ENCODE data around the gene CTIF.

Gene CTIF

GRCh38 chr18:48602759-48603390 is 64.0 kb downstream of the CTIF start:
- no peak for DNase-seq (ENCODE audit: low spot score)

- DNase-seq (ENCODE audit: low spot score) = no peak
Measured at GRCh38 chr18:48605408-48605845, 66.6 kb downstream of the CTIF start.

GRCh38 chr18:48607056-48607984 is 68.5 kb downstream of the CTIF start:
- DNase-seq (ENCODE audit: low spot score) = no peak

GRCh38 chr18:48608581-48608980 is 69.8 kb downstream of the CTIF start:
- no peak for DNase-seq (ENCODE audit: low spot score)

DNA sequence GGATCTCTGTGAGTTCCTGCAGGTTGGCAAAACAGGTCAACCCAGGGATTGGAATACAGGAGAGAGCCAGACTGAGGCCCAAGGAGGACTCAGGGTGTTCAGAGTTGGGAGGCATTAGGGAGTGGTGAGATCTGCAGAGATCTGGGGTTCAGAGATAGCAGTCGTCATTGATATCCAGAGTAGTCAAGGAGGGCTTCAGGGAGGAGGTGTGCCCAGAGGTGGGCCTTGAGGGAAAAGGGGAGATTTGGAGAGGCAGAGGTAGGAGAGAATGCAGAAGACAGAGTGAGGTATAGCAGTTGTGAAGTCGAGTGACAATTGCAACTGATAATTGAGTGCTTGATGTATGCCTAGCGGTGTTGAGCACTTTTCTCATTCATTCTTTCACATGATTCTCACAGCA is 70.3 kb downstream of the CTIF start:
- no peak for DNase-seq (ENCODE audit: low spot score)

GRCh38 chr18:48609820-48610815 is 71.3 kb downstream of the CTIF start:
- DNase-seq (ENCODE audit: low spot score) = no peak

- no peak for DNase-seq (ENCODE audit: low spot score)
Measured at GRCh38 chr18:48611203-48611602, 72.4 kb downstream of the CTIF start.

DNA sequence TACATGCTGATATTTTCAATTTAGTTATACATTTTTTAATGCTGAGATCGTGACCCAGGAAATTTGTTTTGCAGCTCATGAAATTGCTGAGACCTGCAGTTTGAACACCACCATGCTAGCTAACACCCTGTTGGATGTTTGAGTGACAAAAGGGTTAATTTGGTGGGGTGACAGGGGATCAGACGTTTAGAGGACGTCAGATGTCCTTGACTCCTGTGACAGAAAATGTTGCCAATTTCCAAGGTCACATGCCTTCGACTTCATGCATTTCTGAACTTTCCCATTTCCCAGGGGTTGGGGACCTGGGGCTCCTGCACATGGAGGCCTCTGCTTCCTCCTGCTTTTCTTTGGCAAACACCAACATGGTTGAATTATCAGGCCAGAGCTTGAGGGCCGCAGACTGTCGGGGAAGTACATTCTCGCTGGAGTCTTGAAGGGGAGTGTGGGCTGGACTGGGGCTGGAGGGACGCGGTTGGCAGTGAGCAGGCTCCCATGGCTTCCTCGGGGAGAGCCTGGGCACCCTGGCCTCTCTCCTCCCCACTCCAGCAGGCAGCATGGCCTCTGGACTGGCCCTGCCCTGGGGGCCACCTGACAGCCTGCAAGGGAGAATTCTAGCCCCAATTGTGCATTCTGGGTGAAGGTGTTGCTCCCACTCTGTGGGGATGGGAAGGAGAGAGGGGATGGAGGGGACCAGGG is 73.1 kb downstream of the CTIF start:
- no peak for DNase-seq (ENCODE audit: low spot score)

GRCh38 chr18:48612511-48612910 is 73.7 kb downstream of the CTIF start:
- no peak for DNase-seq (ENCODE audit: low spot score)

- no peak for DNase-seq (ENCODE audit: low spot score)
Measured at GRCh38 chr18:48612917-48613316, 74.1 kb downstream of the CTIF start.

- DNase-seq (ENCODE audit: low spot score) = no peak
Measured at GRCh38 chr18:48613589-48614404, 75.0 kb downstream of the CTIF start.

- DNase-seq (ENCODE audit: low spot score) = no peak
Measured at GRCh38 chr18:48615566-48616401, 77.0 kb downstream of the CTIF start.

GRCh38 chr18:48616484-48617255 is 77.8 kb downstream of the CTIF start:
- peak; percentile 13 for DNase-seq (ENCODE audit: low spot score)

- no peak for DNase-seq (ENCODE audit: low spot score)
Measured at GRCh38 chr18:48617844-48618497, 79.1 kb downstream of the CTIF start.

GRCh38 chr18:48619016-48619415 is 80.2 kb downstream of the CTIF start:
- no peak for DNase-seq (ENCODE audit: low spot score)

- DNase-seq (ENCODE audit: low spot score) = no peak
Measured at GRCh38 chr18:48619501-48619900, 80.7 kb downstream of the CTIF start.

DNA sequence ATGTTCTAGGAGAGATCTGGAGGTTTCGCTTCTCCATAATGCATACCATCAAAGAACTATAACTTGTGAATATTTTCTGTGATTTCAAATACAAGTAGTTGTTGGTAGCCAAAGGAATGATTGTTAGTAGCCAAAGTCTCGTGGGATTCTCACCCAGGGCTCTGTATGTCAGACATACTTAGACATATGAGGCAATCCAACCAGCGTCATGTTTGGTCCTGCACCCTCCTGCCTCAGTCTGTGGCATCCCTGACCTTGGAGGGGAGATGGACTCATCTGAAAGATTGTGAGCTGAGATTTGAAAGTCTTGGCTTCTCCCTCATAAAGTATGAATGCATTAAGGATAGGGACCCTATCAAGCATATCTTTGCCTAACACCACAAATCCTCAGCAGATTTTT is 81.2 kb downstream of the CTIF start:
- no peak for DNase-seq (ENCODE audit: low spot score)

DNA sequence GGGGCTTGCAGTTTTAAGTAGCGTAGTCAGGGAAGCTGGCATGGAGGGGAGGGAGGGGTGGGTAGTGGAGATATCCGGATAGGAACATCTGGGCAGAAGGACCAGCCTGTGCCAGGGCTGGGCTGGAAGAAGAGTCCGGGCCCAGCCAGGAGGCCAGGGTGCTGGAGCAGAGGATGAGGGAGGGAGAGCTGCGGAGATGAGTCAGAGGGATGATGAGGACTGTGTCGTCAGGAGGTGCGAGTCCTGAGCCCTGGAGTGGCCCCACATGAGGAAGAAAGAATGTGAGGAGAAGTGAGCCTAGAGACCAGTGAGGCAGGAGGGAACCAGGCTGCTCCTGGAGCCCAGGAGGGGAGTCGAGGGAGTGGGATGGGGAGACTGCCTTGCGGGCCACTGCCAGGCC is 82.4 kb downstream of the CTIF start:
- no peak for DNase-seq (ENCODE audit: low spot score)

All from COLO829 (cell line).